CD4-positive, CD25-positive, alpha-beta regulatory T cell (primary cell): ENCODE measurements around the gene CDH2. TPM values are rescaled to one million over a fixed set of nuclear protein-coding genes. Genes with fewer than 3 reads are reported as not detected.

Experiments used
- ATAC-seq, 2 donors: fragments of 150-1000 bp; cut with Tn5 transposase; one replicate each; pipeline ENCODE4 v1.10.0; 2021; ENCODE audit warnings: low read depth in 2 of 2, moderate number of reproducible peaks in 2 of 2, moderate library complexity in 1 of 2
- DNase-seq, 3 donors: peaks; one replicate each; pipeline versions ENCODE4 v3.0.0 to v3.0.0-alpha.2; 2012 to 2022; ENCODE audit warnings: mixed read lengths in 1 of 3
- H3K27ac ChIP-seq: one replicate; pipeline ENCODE4 v1.7.0; 2013; ENCODE audit warnings: mild to moderate bottlenecking, low read length; ENCODE audit not compliant: insufficient read depth, poor library complexity, severe bottlenecking
- H3K27me3 ChIP-seq: one replicate; pipeline ENCODE4 v1.7.0; 2013; ENCODE audit warnings: low read length; ENCODE audit not compliant: control insufficient read depth, insufficient read depth
- H3K36me3 ChIP-seq: one replicate; pipeline ENCODE4 v1.7.0; 2013; ENCODE audit warnings: mild to moderate bottlenecking, low read length, moderate library complexity; ENCODE audit not compliant: control insufficient read depth, insufficient read depth
- H3K4me1 ChIP-seq: 2 replicates; pipeline ENCODE4 v1.7.0; 2013; ENCODE audit warnings: mild to moderate bottlenecking, low read length; ENCODE audit not compliant: insufficient read depth, control insufficient read depth, poor library complexity, severe bottlenecking
- H3K4me3 ChIP-seq: one replicate; pipeline ENCODE4 v1.7.0; 2013; ENCODE audit warnings: low read depth, mild to moderate bottlenecking, low read length, moderate library complexity
- H3K9me3 ChIP-seq, 2 experiments: 1 replicate in 1 of 2; 2 replicates in 1 of 2; pipeline ENCODE4 v1.7.0; 2013; ENCODE audit warnings: low read length in 2 of 2, mild to moderate bottlenecking in 1 of 2, moderate library complexity in 1 of 2; ENCODE audit not compliant: control insufficient read depth in 2 of 2
- H3K27ac Mint-ChIP-seq, 3 donors: one replicate each; pipeline ENCODE4 v1.8.0; 2020 to 2022; ENCODE audit warnings: mild to moderate bottlenecking in 3 of 3, mixed read lengths in 3 of 3, moderate library complexity in 2 of 3
- H3K27me3 Mint-ChIP-seq: one replicate; pipeline ENCODE4 v1.8.0; 2022; ENCODE audit warnings: mild to moderate bottlenecking, mixed read lengths
- H3K36me3 Mint-ChIP-seq: one replicate; pipeline ENCODE4 v1.8.0; 2020; ENCODE audit warnings: mixed read lengths
- H3K4me1 Mint-ChIP-seq, 4 donors: one replicate each; pipeline ENCODE4 v1.8.0; 2020 to 2022; ENCODE audit warnings: mixed read lengths in 4 of 4, mild to moderate bottlenecking in 1 of 4
- H3K4me3 Mint-ChIP-seq, 4 donors: one replicate each; pipeline ENCODE4 v1.8.0; 2020 to 2022; ENCODE audit warnings: mild to moderate bottlenecking in 4 of 4, mixed read lengths in 4 of 4, moderate library complexity in 3 of 4
- H3K9me3 Mint-ChIP-seq, 7 donors: one replicate each; pipeline ENCODE4 v1.8.0; 2020 to 2022; ENCODE audit warnings: mixed read lengths in 7 of 7, mild to moderate bottlenecking in 3 of 7, moderate library complexity in 2 of 7
- polyA plus RNA-seq, 4 donors: library from polyadenylated mRNA; unstranded; fragments of 300-500 nt; fragmentation: Illumina TruSeq; gene quantifications; one replicate each; pipeline ENCODE4 v1.2.3, GENCODE V29; 2021
- total RNA-seq: library from RNA; stranded (reverse); gene quantifications from one replicate; pipeline ENCODE4 v1.2.3, GENCODE V29; 2022

Gene CDH2
- total and polyA plus RNA-seq, 5 donors from 2014 or later, result not detected

GRCh38 chr18:28063926-28064325 lies 113.0 kb downstream of the CDH2 start:
- Mint-ChIP-seq H3K36me3 (no peaks in the 10 kb centered on the region), H3K4me1 (no peaks in the 10 kb centered on the region), H3K27me3 (no peaks in the 10 kb centered on the region), H3K4me3 (no peak overlapping the region), H3K9me3 (peaks cover 0 to 27% (median 7%) of the 10 kb centered on the region in 7 donors), H3K27ac (no peak overlapping the region)
- DNase-seq, result no peak
- no peak for ATAC-seq
- H3K27me3 ChIP-seq, result no peaks in the 10 kb centered on the region
- H3K4me3 ChIP-seq, result no peak overlapping the region
- no peak overlapping the region for H3K27ac ChIP-seq
- H3K36me3 ChIP-seq, result no peaks in the 10 kb centered on the region
- no peaks in the 10 kb centered on the region for H3K9me3 ChIP-seq
- no peaks in the 10 kb centered on the region for H3K4me1 ChIP-seq

- ATAC-seq (no peak), DNase-seq (no peak)
- H3K4me3 Mint-ChIP-seq, result no peak overlapping the region
- Histone ChIP-seq H3K27me3 (no peaks in the 10 kb centered on the region), H3K36me3 (no peaks in the 10 kb centered on the region), H3K27ac (no peak overlapping the region), H3K9me3 (no peaks in the 10 kb centered on the region), H3K4me3 (no peak overlapping the region), H3K4me1 (no peaks in the 10 kb centered on the region)
- no peaks in the 10 kb centered on the region for H3K27me3 Mint-ChIP-seq
- peaks cover 0 to 27% (median 7%) of the 10 kb centered on the region in 7 donors for H3K9me3 Mint-ChIP-seq
- H3K4me1 Mint-ChIP-seq, result no peaks in the 10 kb centered on the region
- no peak overlapping the region for H3K27ac Mint-ChIP-seq
- no peaks in the 10 kb centered on the region for H3K36me3 Mint-ChIP-seq
These were observed 113.6 kb downstream of the CDH2 start for GRCh38 chr18:28063271-28063761.

- no peaks in the 10 kb centered on the region for H3K9me3 ChIP-seq
- H3K4me3 Mint-ChIP-seq, result no peak overlapping the region
- H3K4me1 ChIP-seq, result no peaks in the 10 kb centered on the region
- DNase-seq (no peak), ATAC-seq (no peak)
- peaks cover 0 to 21% (median 7%) of the 10 kb centered on the region in 7 donors for H3K9me3 Mint-ChIP-seq
- H3K27ac Mint-ChIP-seq, result no peak overlapping the region
- no peaks in the 10 kb centered on the region for H3K4me1 Mint-ChIP-seq
- no peak overlapping the region for H3K4me3 ChIP-seq
- H3K27me3 ChIP-seq, result no peaks in the 10 kb centered on the region
- H3K27me3 Mint-ChIP-seq, result no peaks in the 10 kb centered on the region
- no peaks in the 10 kb centered on the region for H3K36me3 Mint-ChIP-seq
- no peak overlapping the region for H3K27ac ChIP-seq
- no peaks in the 10 kb centered on the region for H3K36me3 ChIP-seq
These were observed 114.5 kb downstream of the CDH2 start for GRCh38 chr18:28062443-28062842.

- no peak overlapping the region for H3K27ac ChIP-seq
- no peaks in the 10 kb centered on the region for H3K36me3 ChIP-seq
- Mint-ChIP-seq H3K4me1 (no peaks in the 10 kb centered on the region), H3K4me3 (no peak overlapping the region), H3K36me3 (no peaks in the 10 kb centered on the region), H3K27me3 (no peaks in the 10 kb centered on the region), H3K9me3 (peaks cover 2 to 18% (median 8%) of the 10 kb centered on the region in 7 donors), H3K27ac (no peak overlapping the region)
- ATAC-seq (no peak), DNase-seq (no peak)
- H3K4me3 ChIP-seq, result no peak overlapping the region
- H3K4me1 ChIP-seq, result no peaks in the 10 kb centered on the region
- H3K9me3 ChIP-seq, result no peaks in the 10 kb centered on the region
- no peaks in the 10 kb centered on the region for H3K27me3 ChIP-seq
These were observed 117.1 kb downstream of the CDH2 start for GRCh38 chr18:28059861-28060260.

- no peak for ATAC-seq
These were observed 126.4 kb downstream of the CDH2 start for GRCh38 chr18:28050545-28050944.

GRCh38 chr18:28048612-28049011 lies 128.3 kb downstream of the CDH2 start:
- peaks cover 0 to 5% of the 10 kb centered on the region in 2 experiments for H3K9me3 ChIP-seq
- Mint-ChIP-seq H3K4me1 (no peaks in the 10 kb centered on the region), H3K27ac (no peak overlapping the region), H3K36me3 (no peaks in the 10 kb centered on the region), H3K27me3 (no peaks in the 10 kb centered on the region), H3K9me3 (peaks cover 1 to 18% (median 5%) of the 10 kb centered on the region in 7 donors), H3K4me3 (no peak overlapping the region)
- ATAC-seq (no peak), DNase-seq (no peak)
- no peaks in the 10 kb centered on the region for H3K36me3 ChIP-seq
- H3K4me1 ChIP-seq, result no peaks in the 10 kb centered on the region
- H3K27me3 ChIP-seq, result no peaks in the 10 kb centered on the region
- H3K27ac ChIP-seq, result no peak overlapping the region
- no peak overlapping the region for H3K4me3 ChIP-seq

More at GRCh38 chr18:28050545-28050944, 126.4 kb downstream of the CDH2 start:
- Histone ChIP-seq H3K4me1 (no peaks in the 10 kb centered on the region), H3K9me3 (peaks cover 0 to 2% of the 10 kb centered on the region in 2 experiments), H3K4me3 (no peak overlapping the region), H3K36me3 (no peaks in the 10 kb centered on the region), H3K27me3 (no peaks in the 10 kb centered on the region), H3K27ac (no peak overlapping the region)
- H3K4me3 Mint-ChIP-seq, result no peak overlapping the region
- DNase-seq, result no peak
- no peaks in the 10 kb centered on the region for H3K36me3 Mint-ChIP-seq
- peaks cover 0 to 20% (median 5%) of the 10 kb centered on the region in 7 donors for H3K9me3 Mint-ChIP-seq
- no peak overlapping the region for H3K27ac Mint-ChIP-seq
- no peaks in the 10 kb centered on the region for H3K27me3 Mint-ChIP-seq
- H3K4me1 Mint-ChIP-seq, result no peaks in the 10 kb centered on the region

GRCh38 chr18:28045880-28046279 lies 131.1 kb downstream of the CDH2 start:
- no peaks in the 10 kb centered on the region for H3K36me3 ChIP-seq
- Mint-ChIP-seq H3K4me1 (no peaks in the 10 kb centered on the region), H3K36me3 (no peaks in the 10 kb centered on the region), H3K27ac (no peak overlapping the region), H3K9me3 (peaks cover 0 to 21% (median 3%) of the 10 kb centered on the region in 7 donors), H3K27me3 (no peaks in the 10 kb centered on the region), H3K4me3 (no peak overlapping the region)
- H3K9me3 ChIP-seq, result peaks cover 0 to 5% of the 10 kb centered on the region in 2 experiments
- no peaks in the 10 kb centered on the region for H3K4me1 ChIP-seq
- H3K27ac ChIP-seq, result no peak overlapping the region
- no peaks in the 10 kb centered on the region for H3K27me3 ChIP-seq
- no peak for ATAC-seq
- DNase-seq, result no peak
- no peak overlapping the region for H3K4me3 ChIP-seq

GRCh38 chr18:28045176-28045810 lies 131.6 kb downstream of the CDH2 start:
- H3K27ac Mint-ChIP-seq, result no peak overlapping the region
- no peaks in the 10 kb centered on the region for H3K27me3 ChIP-seq
- no peak overlapping the region for H3K4me3 ChIP-seq
- H3K36me3 ChIP-seq, result no peaks in the 10 kb centered on the region
- no peaks in the 10 kb centered on the region for H3K4me1 Mint-ChIP-seq
- no peak overlapping the region for H3K27ac ChIP-seq
- H3K27me3 Mint-ChIP-seq, result no peaks in the 10 kb centered on the region
- no peak for ATAC-seq
- H3K9me3 Mint-ChIP-seq, result peaks cover 1 to 21% (median 3%) of the 10 kb centered on the region in 7 donors
- H3K36me3 Mint-ChIP-seq, result no peaks in the 10 kb centered on the region
- peaks cover 0 to 5% of the 10 kb centered on the region in 2 experiments for H3K9me3 ChIP-seq
- H3K4me1 ChIP-seq, result no peaks in the 10 kb centered on the region
- no peak for DNase-seq
- H3K4me3 Mint-ChIP-seq, result no peak overlapping the region
